ENCODE measurements around the gene SLC4A8. TPM values are rescaled to one million over a fixed set of nuclear protein-coding genes. Genes with fewer than 3 reads are reported as not detected.

The SLC4A8 gene
- total RNA-seq = 2.1 and 3.0 TPM in 2 replicates

GRCh38 chr12:51424662-51425539, at the start of gene SLC4A8:
Gene SLC4A8, plus strand, starts transcription at chr12:51424831. Its CDS starts 157 bp downstream, at chr12:51424988.

GRCh38 chr12:51391283-51392123, 33.1 kb upstream of the SLC4A8 start, which contains the start of gene GALNT6:
Gene GALNT6, minus strand, starts transcription at chr12:51391406. Its CDS starts 11,625 bp downstream, at chr12:51379781.

Other genes with a start within 250 kb of the SLC4A8 start
- gene POU6F1, start 206.8 kb upstream of the SLC4A8 start, total RNA-seq = 4.7 and 6.4 TPM in 2 replicates
- 184 and 196 TPM in 2 replicates for gene DAZAP2, start 186.0 kb upstream of the SLC4A8 start, total RNA-seq
- 23.2 and 30.5 TPM in 2 replicates for gene SMAGP, start 154.4 kb upstream of the SLC4A8 start, total RNA-seq
- gene BIN2, start 100.7 kb upstream of the SLC4A8 start, total RNA-seq = not detected in 2 replicates
- not detected in 2 replicates for gene CELA1, start 78.2 kb upstream of the SLC4A8 start, total RNA-seq
- gene GALNT6, start 33.4 kb upstream of the SLC4A8 start, total RNA-seq = 39.4 and 60.4 TPM in 2 replicates
- 0.74 and 1.7 TPM in 2 replicates for gene SCN8A, start 166.4 kb downstream of the SLC4A8 start, total RNA-seq